OCI-LY7 (cell line): Measurements from ENCODE around the gene TTC7B. TPM values are rescaled to one million over a fixed set of nuclear protein-coding genes. Genes with fewer than 3 reads are reported as not detected.

Source experiments
- BruUV-seq: library from RNA; stranded (reverse); fragments of 400-500 nt; replicated peaks from 2 replicates; lab custom pipeline; 2021; lab: Mats Ljungman, UMichigan
- CTCF ChIA-PET: fragments of 300-600 bp; sonication (Branson Sonifier 250); formaldehyde crosslinking; loops from one replicate; lab custom pipeline; 2022; ENCODE audit warnings: antibody characterized with exemption; ENCODE audit not compliant: unreplicated experiment; lab: Charles Lee
- POLR2A ChIA-PET: fragments of 300-600 bp; sonication (Branson Sonifier 250); formaldehyde crosslinking; loops from one replicate; lab custom pipeline; 2022; ENCODE audit warnings: antibody characterized with exemption; lab: Charles Lee
- DNase-seq: peaks from one replicate; pipeline ENCODE4 v3.0.0-alpha.2; 2015; ENCODE audit warnings: low spot score
- H2AFZ ChIP-seq: fragments of 200-600 bp; sonication (generic), shearing (Covaris generic); 2 replicates; pipeline ENCODE4 v1.6.1; 2014; ENCODE audit warnings: mild to moderate bottlenecking, antibody characterized with exemption, low read length, moderate library complexity
- H3K27ac ChIP-seq: fragments of 200-600 bp; sonication (generic); 2 replicates; pipeline ENCODE4 v1.5.1; 2014; ENCODE audit warnings: mixed run types, low read depth, mild to moderate bottlenecking, moderate library complexity, low read length, inconsistent platforms; ENCODE audit not compliant: poor library complexity, severe bottlenecking
- H3K36me3 ChIP-seq: fragments of 200-600 bp; sonication (generic); 2 replicates; pipeline ENCODE4 v1.6.1; 2014; ENCODE audit warnings: mild to moderate bottlenecking, antibody characterized with exemption, low read length, moderate library complexity, mixed read lengths; ENCODE audit not compliant: insufficient read depth
- H3K4me1 ChIP-seq: fragments of 200-600 bp; sonication (generic); 2 replicates; pipeline ENCODE4 v1.5.1; 2014; ENCODE audit warnings: mild to moderate bottlenecking, low read length; ENCODE audit not compliant: insufficient read depth, poor library complexity, severe bottlenecking
- H3K4me2 ChIP-seq: fragments of 200-600 bp; sonication (generic); 2 replicates; pipeline ENCODE4 v1.6.1; 2014; ENCODE audit warnings: mild to moderate bottlenecking, low read length
- H3K4me3 ChIP-seq: fragments of 200-600 bp; sonication (generic); 2 replicates; pipeline ENCODE4 v1.5.1; 2014; ENCODE audit warnings: mild to moderate bottlenecking, low read depth, low read length; ENCODE audit not compliant: poor library complexity, severe bottlenecking
- H3K79me2 ChIP-seq: fragments of 200-600 bp; sonication (generic); 2 replicates; pipeline ENCODE4 v1.6.1; 2016; ENCODE audit warnings: low read depth, mild to moderate bottlenecking, low read length, moderate library complexity, mixed read lengths; ENCODE audit not compliant: insufficient read depth
- H3K9me2 ChIP-seq: fragments of 200-600 bp; sonication (generic); 2 replicates; pipeline ENCODE4 v1.6.1; 2016; ENCODE audit warnings: mild to moderate bottlenecking, low read length, mixed read lengths; ENCODE audit not compliant: insufficient read depth
- H3K9me3 ChIP-seq: fragments of 200-600 bp; sonication (generic); 2 replicates; pipeline ENCODE4 v1.6.1; 2014; ENCODE audit warnings: mild to moderate bottlenecking, mixed run types, low read length, mixed read lengths
- H4K20me1 ChIP-seq: fragments of 200-600 bp; sonication (generic); 2 replicates; pipeline ENCODE4 v1.6.1; 2014; ENCODE audit warnings: mild to moderate bottlenecking, antibody characterized with exemption, low read length, moderate library complexity, mixed read lengths; ENCODE audit not compliant: insufficient read depth
- CTCF ChIP-seq: fragments of 200-600 bp; sonication (generic); conservative IDR thresholded peaks from 2 replicates; pipeline ENCODE4 v1.5.1; 2014; ENCODE audit warnings: mild to moderate bottlenecking, antibody characterized with exemption, low read length, moderate library complexity, mixed read lengths
- EZH2phosphoT487 ChIP-seq: fragments of 200-600 bp; sonication (generic); IDR thresholded peaks from 2 replicates; pipeline ENCODE4 v1.6.1; 2018; ENCODE audit warnings: low read depth, borderline replicate concordance, mild to moderate bottlenecking, mixed run types, antibody characterized with exemption, low read length, moderate library complexity, mixed read lengths
- intact Hi-C: fragments of 100-400 bp; cut with micrococcal nuclease; formaldehyde crosslinking; loops from one replicate; pipeline ENCODE4 v1.10.0; 2022; ENCODE audit not compliant: unreplicated experiment
- total RNA-seq, 2 experiments: library from RNA; depleted of rRNA in 1 of 2; stranded (reverse); fragments of >200 nt in 1 of 2; shearing (Covaris generic) in 1 of 2; gene quantifications; 2 replicates each; pipeline ENCODE4 v1.2.3, GENCODE V29; 2014 to 2022

Gene TTC7B
- total RNA-seq, 2 experiments from 2014 or later = 0.19 to 0.51 TPM

- no peaks in the 10 kb centered on the region for H3K9me2 ChIP-seq
- CTCF ChIA-PET = no interaction called here
- TF ChIP-seq EZH2phosphoT487 (no peak), CTCF (no peak)
- BruUV-seq = no TSS peak
- H3K36me3 ChIP-seq = no peaks in the 10 kb centered on the region
- no peak for DNase-seq
- H2AFZ ChIP-seq = no peak overlapping the region
- no peaks in the 10 kb centered on the region for H3K79me2 ChIP-seq
- no peak overlapping the region for H3K4me2 ChIP-seq
- H3K4me3 ChIP-seq = no peak overlapping the region
- POLR2A ChIA-PET = no interaction called here
- intact Hi-C loops = no loop called here
- H3K9me3 ChIP-seq = no peaks in the 10 kb centered on the region
- no peak overlapping the region for H3K27ac ChIP-seq
- no peaks in the 10 kb centered on the region for H4K20me1 ChIP-seq
- H3K4me1 ChIP-seq = no peaks in the 10 kb centered on the region
Measured at GRCh38 chr14:90616881-90617280, 199.3 kb downstream of the TTC7B start.

GRCh38 chr14:90616313-90616712, 199.9 kb downstream of the TTC7B start:
- TF ChIP-seq EZH2phosphoT487 (no peak), CTCF (no peak)
- intact Hi-C loops = no loop called here
- POLR2A ChIA-PET = no interaction called here

GRCh38 chr14:90615517-90616060, 200.6 kb downstream of the TTC7B start:
- no peaks in the 10 kb centered on the region for H4K20me1 ChIP-seq
- H3K9me2 ChIP-seq = no peaks in the 10 kb centered on the region
- no peak overlapping the region for H3K4me3 ChIP-seq
- POLR2A ChIA-PET = no interaction called here
- BruUV-seq = no TSS peak
- CTCF ChIA-PET = no interaction called here
- no peak overlapping the region for H3K27ac ChIP-seq
- H2AFZ ChIP-seq = no peak overlapping the region
- no peaks in the 10 kb centered on the region for H3K9me3 ChIP-seq
- no peaks in the 10 kb centered on the region for H3K36me3 ChIP-seq
- no peak for DNase-seq
- H3K79me2 ChIP-seq = no peaks in the 10 kb centered on the region
- H3K4me2 ChIP-seq = no peak overlapping the region
- TF ChIP-seq EZH2phosphoT487 = no peak
- no peak for TF ChIP-seq CTCF
- intact Hi-C loops = no loop called here
- no peaks in the 10 kb centered on the region for H3K4me1 ChIP-seq

More at GRCh38 chr14:90616313-90616712, 199.9 kb downstream of the TTC7B start:
- H3K4me3 ChIP-seq = no peak overlapping the region
- H3K27ac ChIP-seq = no peak overlapping the region
- no peaks in the 10 kb centered on the region for H4K20me1 ChIP-seq
- H3K9me2 ChIP-seq = no peaks in the 10 kb centered on the region
- H3K36me3 ChIP-seq = no peaks in the 10 kb centered on the region
- H2AFZ ChIP-seq = no peak overlapping the region
- BruUV-seq = no TSS peak
- no peaks in the 10 kb centered on the region for H3K4me1 ChIP-seq
- CTCF ChIA-PET = no interaction called here
- no peak overlapping the region for H3K4me2 ChIP-seq
- no peak for DNase-seq
- no peaks in the 10 kb centered on the region for H3K79me2 ChIP-seq
- H3K9me3 ChIP-seq = no peaks in the 10 kb centered on the region
